NB4 (cell line): ENCODE measurements around the gene HCRTR1.

Experiments
- MAX ChIP-seq: IDR thresholded peaks from 2 replicates; pipeline ENCODE4 v1.6.1; 2011; ENCODE audit warnings: low read depth, low read length
- MYC ChIP-seq: IDR thresholded peaks from 2 replicates; pipeline ENCODE4 v1.6.1; 2011; ENCODE audit warnings: low read depth, low read length
- POLR2A ChIP-seq: IDR thresholded peaks from 2 replicates; pipeline ENCODE4 v1.6.1; 2011; ENCODE audit warnings: mild to moderate bottlenecking; ENCODE audit not compliant: insufficient read length; ENCODE audit errors: extremely low read depth
- TF ChIP-seq, protein P1 (sequence below): IDR thresholded peaks from one replicate; pipeline ENCODE4 v1.5.1; 2012; ENCODE audit warnings: low read depth, low read length

DNA sequence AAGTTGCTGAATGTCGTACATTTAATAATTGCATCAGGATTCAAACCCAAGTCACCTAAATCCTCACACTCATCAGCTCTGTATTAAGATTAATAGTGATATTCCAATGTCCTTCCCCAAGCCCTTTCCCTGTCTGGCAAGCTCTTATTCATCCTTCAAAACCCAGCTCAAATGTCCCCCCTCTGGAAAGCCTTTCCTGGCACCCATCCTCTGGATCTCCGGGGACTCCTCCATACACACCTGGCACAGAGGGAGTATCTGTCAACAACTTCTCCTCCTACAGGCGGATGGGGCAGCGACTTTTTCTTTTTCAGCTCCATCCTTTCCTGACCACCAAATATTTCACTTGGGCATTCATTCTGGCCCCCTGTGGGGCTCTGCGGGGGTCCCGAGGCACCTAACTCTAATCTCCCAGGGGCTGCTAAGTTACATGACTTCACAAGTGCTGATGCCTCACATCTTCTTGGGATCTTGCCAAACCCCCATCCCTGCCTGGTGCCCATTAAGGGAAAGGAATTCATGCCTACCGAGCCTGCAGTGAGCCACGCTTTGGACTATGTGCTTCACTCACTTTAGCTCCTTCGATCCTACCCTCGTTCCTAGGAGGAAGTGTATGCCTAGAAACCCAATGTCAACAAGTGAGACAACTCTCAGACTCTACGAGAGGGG is 25.9 kb upstream of the HCRTR1 start:
- TF ChIP-seq, protein P1, sequence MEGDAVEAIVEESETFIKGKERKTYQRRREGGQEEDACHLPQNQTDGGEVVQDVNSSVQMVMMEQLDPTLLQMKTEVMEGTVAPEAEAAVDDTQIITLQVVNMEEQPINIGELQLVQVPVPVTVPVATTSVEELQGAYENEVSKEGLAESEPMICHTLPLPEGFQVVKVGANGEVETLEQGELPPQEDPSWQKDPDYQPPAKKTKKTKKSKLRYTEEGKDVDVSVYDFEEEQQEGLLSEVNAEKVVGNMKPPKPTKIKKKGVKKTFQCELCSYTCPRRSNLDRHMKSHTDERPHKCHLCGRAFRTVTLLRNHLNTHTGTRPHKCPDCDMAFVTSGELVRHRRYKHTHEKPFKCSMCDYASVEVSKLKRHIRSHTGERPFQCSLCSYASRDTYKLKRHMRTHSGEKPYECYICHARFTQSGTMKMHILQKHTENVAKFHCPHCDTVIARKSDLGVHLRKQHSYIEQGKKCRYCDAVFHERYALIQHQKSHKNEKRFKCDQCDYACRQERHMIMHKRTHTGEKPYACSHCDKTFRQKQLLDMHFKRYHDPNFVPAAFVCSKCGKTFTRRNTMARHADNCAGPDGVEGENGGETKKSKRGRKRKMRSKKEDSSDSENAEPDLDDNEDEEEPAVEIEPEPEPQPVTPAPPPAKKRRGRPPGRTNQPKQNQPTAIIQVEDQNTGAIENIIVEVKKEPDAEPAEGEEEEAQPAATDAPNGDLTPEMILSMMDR: no peak
- TF ChIP-seq POLR2A (no peak), MYC (no peak), MAX (no peak)
